Endothelial cell (in vitro differentiated cells): Measurements from ENCODE around the gene TEDDM1. TPM values are rescaled to one million over a fixed set of nuclear protein-coding genes. Genes with fewer than 3 reads are reported as not detected.

Experiments
- DNase-seq: peaks from one replicate; pipeline ENCODE4 v3.0.0; 2021; ENCODE audit warnings: low spot score
- H3K27ac Mint-ChIP-seq: one replicate; pipeline ENCODE4 v1.8.0; 2021; ENCODE audit warnings: mixed read lengths, inconsistent platforms; ENCODE audit not compliant: unreplicated experiment
- H3K27me3 Mint-ChIP-seq: one replicate; pipeline ENCODE4 v1.8.0; 2021; ENCODE audit warnings: mild to moderate bottlenecking, moderate library complexity, mixed read lengths, inconsistent platforms; ENCODE audit not compliant: unreplicated experiment
- H3K36me3 Mint-ChIP-seq: one replicate; pipeline ENCODE4 v1.8.0; 2021; ENCODE audit warnings: mild to moderate bottlenecking, low read depth, mixed read lengths, inconsistent platforms; ENCODE audit not compliant: unreplicated experiment
- H3K4me1 Mint-ChIP-seq: one replicate; pipeline ENCODE4 v1.8.0; 2021; ENCODE audit warnings: mild to moderate bottlenecking, mixed read lengths, inconsistent platforms; ENCODE audit not compliant: unreplicated experiment
- H3K4me3 Mint-ChIP-seq: one replicate; pipeline ENCODE4 v1.8.0; 2021; ENCODE audit warnings: mild to moderate bottlenecking, mixed read lengths, inconsistent platforms; ENCODE audit not compliant: unreplicated experiment
- H3K9me3 Mint-ChIP-seq: one replicate; pipeline ENCODE4 v1.8.0; 2021; ENCODE audit warnings: mixed read lengths, inconsistent platforms; ENCODE audit not compliant: unreplicated experiment
- total RNA-seq: library from RNA; stranded (reverse); fragmentation: NEBNext Ultra II Directional; extraction: Animal tissue kit (Norgen Biotek cat#: 25700); gene quantifications from one replicate; pipeline ENCODE4 v1.2.1, GENCODE V29; 2021; ENCODE audit not compliant: unreplicated experiment
- TF ChIP-seq, protein P1 (sequence below): fragments of 200-600 bp; sonication (generic); IDR thresholded peaks from one replicate; pipeline ENCODE4 v1.5.0; 2021; ENCODE audit warnings: antibody characterized with exemption; ENCODE audit not compliant: unreplicated experiment

TEDDM1 gene
- total RNA-seq, 1 donor from 2014 or later, result not detected

DNA sequence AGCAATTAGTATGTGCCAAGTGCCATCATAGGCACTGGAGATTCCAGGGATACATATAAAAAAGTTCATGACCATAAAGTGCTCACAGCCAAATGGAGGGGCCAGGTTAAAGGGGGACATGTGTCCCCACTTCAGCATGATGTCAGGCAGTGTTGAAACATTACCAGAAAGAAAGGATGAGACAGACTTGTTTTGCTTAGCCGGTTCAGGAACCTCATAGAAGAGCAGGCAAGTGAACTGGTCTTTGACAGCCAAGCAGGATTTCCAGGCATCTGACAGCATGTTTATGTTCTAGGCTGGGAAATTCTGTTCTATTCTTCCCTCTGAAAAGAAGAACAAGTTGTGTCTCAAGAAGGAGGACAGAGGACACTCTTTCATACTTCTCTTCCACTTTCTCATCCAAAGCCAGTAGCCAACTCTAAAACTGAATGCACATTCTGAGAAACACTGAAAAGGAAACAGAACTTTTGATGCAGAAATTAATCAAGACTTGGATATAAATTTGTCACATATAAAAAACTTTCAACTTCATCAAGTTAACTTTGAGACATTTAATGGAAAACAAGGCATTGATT lies 48.6 kb downstream of the TEDDM1 start:
- Mint-ChIP-seq H3K27ac (peak overlapping the region; percentile 3), H3K4me3 (no peak overlapping the region), H3K4me1 (peaks cover 52% of the 10 kb centered on the region), H3K36me3 (no peaks in the 10 kb centered on the region), H3K9me3 (no peaks in the 10 kb centered on the region), H3K27me3 (peaks cover 4% of the 10 kb centered on the region)
- TF ChIP-seq, protein P1, sequence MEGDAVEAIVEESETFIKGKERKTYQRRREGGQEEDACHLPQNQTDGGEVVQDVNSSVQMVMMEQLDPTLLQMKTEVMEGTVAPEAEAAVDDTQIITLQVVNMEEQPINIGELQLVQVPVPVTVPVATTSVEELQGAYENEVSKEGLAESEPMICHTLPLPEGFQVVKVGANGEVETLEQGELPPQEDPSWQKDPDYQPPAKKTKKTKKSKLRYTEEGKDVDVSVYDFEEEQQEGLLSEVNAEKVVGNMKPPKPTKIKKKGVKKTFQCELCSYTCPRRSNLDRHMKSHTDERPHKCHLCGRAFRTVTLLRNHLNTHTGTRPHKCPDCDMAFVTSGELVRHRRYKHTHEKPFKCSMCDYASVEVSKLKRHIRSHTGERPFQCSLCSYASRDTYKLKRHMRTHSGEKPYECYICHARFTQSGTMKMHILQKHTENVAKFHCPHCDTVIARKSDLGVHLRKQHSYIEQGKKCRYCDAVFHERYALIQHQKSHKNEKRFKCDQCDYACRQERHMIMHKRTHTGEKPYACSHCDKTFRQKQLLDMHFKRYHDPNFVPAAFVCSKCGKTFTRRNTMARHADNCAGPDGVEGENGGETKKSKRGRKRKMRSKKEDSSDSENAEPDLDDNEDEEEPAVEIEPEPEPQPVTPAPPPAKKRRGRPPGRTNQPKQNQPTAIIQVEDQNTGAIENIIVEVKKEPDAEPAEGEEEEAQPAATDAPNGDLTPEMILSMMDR, result no peak
- DNase-seq, result no peak

DNA sequence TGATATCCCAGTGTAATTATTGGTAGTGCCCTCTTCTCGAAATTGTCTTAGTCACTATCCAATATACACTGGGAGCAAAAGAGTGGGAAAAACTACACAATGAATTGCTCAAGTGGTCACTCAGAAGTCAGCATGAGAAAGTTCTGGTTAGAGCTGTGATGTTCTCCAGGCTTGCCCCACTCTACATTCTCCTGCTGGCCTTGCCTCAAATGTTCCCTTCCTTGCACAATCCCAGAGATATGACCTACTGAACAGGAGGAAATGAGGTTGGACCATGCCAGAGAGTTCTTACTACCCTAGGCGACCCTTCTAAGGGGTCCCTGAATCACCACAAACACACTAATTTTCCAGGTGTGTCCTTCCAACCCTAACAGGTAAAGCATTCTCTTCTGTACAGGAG lies 49.6 kb downstream of the TEDDM1 start:
- H3K27me3 Mint-ChIP-seq, result peaks cover 2% of the 10 kb centered on the region
- peak overlapping the region; percentile 24 for H3K27ac Mint-ChIP-seq
- no peaks in the 10 kb centered on the region for H3K9me3 Mint-ChIP-seq
- TF ChIP-seq, protein P1, result no peak
- H3K4me1 Mint-ChIP-seq, result peaks cover 56% of the 10 kb centered on the region
- no peak overlapping the region for H3K4me3 Mint-ChIP-seq
- H3K36me3 Mint-ChIP-seq, result no peaks in the 10 kb centered on the region
- no peak for DNase-seq

- Mint-ChIP-seq H3K9me3 (no peaks in the 10 kb centered on the region), H3K4me1 (peaks cover 52% of the 10 kb centered on the region), H3K4me3 (no peak overlapping the region), H3K27me3 (peaks cover 2% of the 10 kb centered on the region), H3K36me3 (no peaks in the 10 kb centered on the region), H3K27ac (peak overlapping the region; percentile 97)
- TF ChIP-seq, protein P1, result no peak
- DNase-seq, result peak; percentile 7
Observed at GRCh38 chr1:182348961-182349747, 51.3 kb downstream of the TEDDM1 start.

Other genes starting within 250 kb of the TEDDM1 start
- gene GLUL, start 8.9 kb downstream of the TEDDM1 start, total RNA-seq, result 472 TPM
- gene RGSL1, start 49.5 kb upstream of the TEDDM1 start, total RNA-seq, result not detected
- 2.3 TPM for gene RNASEL, start 188.6 kb upstream of the TEDDM1 start, total RNA-seq
- 11.8 TPM for gene RGS16, start 203.7 kb upstream of the TEDDM1 start, total RNA-seq